HG03064 (cell line): ENCODE data around the gene EPO.

ENCODE experiments used
- ATAC-seq: cut with Tn5 transposase; IDR thresholded peaks from one replicate; pipeline ENCODE4 v1.9.1; 2021; ENCODE audit warnings: low read depth; ENCODE audit not compliant: unreplicated experiment

Gene EPO

GRCh38 chr7:100682991-100683658 lies 37.1 kb upstream of the EPO start:
- no peak for ATAC-seq

- no peak for ATAC-seq
Measured at GRCh38 chr7:100683659-100684533, 36.4 kb upstream of the EPO start.

- ATAC-seq, result no peak
Measured at GRCh38 chr7:100684534-100685042, 35.7 kb upstream of the EPO start.

- no peak for ATAC-seq
Measured at GRCh38 chr7:100685049-100685605, 35.1 kb upstream of the EPO start.

GRCh38 chr7:100685631-100686145 lies 34.6 kb upstream of the EPO start:
- no peak for ATAC-seq

- ATAC-seq, result no peak
Measured at GRCh38 chr7:100686201-100686821, 34.0 kb upstream of the EPO start.

GRCh38 chr7:100686822-100687211 lies 33.5 kb upstream of the EPO start:
- ATAC-seq, result no peak

GRCh38 chr7:100687261-100687660 lies 33.0 kb upstream of the EPO start:
- no peak for ATAC-seq

- ATAC-seq, result no peak
Measured at GRCh38 chr7:100687751-100688300, 32.4 kb upstream of the EPO start.

- ATAC-seq, result no peak
Measured at GRCh38 chr7:100688326-100688860, 31.9 kb upstream of the EPO start.

GRCh38 chr7:100689230-100690135 lies 30.8 kb upstream of the EPO start:
- ATAC-seq, result no peak

- ATAC-seq, result no peak
Measured at GRCh38 chr7:100691676-100692577, 28.3 kb upstream of the EPO start.

- ATAC-seq, result no peak
Measured at GRCh38 chr7:100692578-100692961, 27.7 kb upstream of the EPO start.

- no peak for ATAC-seq
Measured at GRCh38 chr7:100693312-100694097, 26.8 kb upstream of the EPO start.

- peak; percentile 42 for ATAC-seq
Measured at GRCh38 chr7:100694098-100694745, 26.0 kb upstream of the EPO start, which contains the start of gene GIGYF1. Gene GIGYF1 (minus strand): TSS chr7:100694250. CDS start chr7:100688238, 6,012 bp downstream.

GRCh38 chr7:100696123-100696521 lies 24.1 kb upstream of the EPO start:
- no peak for ATAC-seq

- no peak for ATAC-seq
Measured at GRCh38 chr7:100699018-100699417, 21.2 kb upstream of the EPO start.
